Esophagus mucosa (tissue), 1 donor: ENCODE measurements around the gene SYT6. TPM values are rescaled to one million over a fixed set of nuclear protein-coding genes. Genes with fewer than 3 reads are reported as not detected.
A peak's percentile ranks its signal among the peaks of the same experiment; 100 is the strongest.

ENCODE experiments used
- ATAC-seq: fragments of 200-7000 bp; cut with Tn5 transposase; one replicate; pipeline ENCODE4 v1.9.1; 2020
- total RNA-seq: library from RNA; stranded (reverse); gene quantifications from one replicate; pipeline ENCODE4 v1.2.4, GENCODE V29; 2023
- donor health status: DM: yes; HTN: yes; CAD: no.

SYT6 gene
- total RNA-seq, 1 donor from 2014 or later = not detected

DNA sequence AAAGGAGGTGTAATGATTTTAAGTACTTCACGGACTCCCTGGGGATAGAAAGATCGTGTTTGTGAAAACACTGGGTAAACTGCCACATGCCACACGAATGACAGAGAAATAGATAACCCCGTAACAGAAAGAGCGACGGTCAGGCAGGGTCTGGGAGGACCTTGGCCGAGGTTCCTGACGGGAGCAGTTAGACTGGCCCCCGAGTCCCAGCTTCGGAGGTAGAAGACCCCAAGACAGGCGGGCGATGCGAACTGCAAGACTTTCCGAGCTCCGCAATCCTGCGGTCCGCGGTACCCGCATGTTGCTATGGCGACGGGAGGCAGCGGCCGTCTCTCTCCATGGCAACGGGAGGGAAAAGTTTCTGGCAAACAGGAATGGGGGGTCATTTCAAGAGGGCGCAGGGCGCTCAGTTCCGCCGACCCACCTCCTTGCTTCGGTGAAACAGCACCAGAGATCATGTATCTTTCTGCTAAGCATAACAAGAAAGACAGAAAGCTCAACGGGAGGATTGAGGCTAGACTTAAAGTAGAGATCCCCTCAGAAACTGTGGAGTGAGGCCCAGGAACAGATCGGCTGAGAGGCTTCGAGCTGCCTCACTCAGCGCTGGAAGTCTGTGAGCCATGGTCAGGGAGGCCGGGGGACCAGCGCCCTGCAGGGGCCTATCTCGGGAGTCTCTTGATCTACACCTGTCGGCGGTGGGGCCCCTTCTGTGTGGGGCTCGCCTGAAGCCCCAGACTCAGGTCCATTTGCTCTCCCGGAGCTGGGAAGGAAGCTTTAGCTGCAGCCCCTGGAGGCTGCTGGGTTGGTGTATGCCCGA lies 685 bp upstream of the SYT6 start:
- ATAC-seq = no peak

- peak; percentile 60 for ATAC-seq
Observed at GRCh38 chr1:114152508-114153260, 985 bp downstream of the SYT6 start.

DNA sequence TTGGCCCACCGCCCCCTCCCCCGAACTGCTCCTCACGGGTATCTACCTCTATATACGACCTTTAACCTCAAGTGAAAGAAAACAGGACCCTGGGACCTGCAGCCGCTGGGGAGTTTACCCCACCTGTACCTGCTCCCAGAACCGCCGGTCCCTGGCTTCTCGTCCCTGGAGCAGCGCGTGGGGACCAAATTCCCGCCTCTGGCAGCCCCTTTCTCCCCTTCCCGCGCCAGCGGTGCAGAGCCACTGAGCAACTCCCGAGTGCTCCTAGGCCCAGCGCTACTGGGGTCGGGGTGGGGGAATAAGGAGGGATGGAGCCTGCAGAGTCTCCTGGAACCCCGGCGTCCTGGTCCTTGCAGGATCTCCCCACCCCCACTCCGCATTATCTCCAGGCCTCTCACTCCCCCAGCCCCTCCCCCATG lies 1.6 kb downstream of the SYT6 start:
- ATAC-seq = no peak

GRCh38 chr1:114150016-114150415 lies 3.7 kb downstream of the SYT6 start:
- no peak for ATAC-seq

DNA sequence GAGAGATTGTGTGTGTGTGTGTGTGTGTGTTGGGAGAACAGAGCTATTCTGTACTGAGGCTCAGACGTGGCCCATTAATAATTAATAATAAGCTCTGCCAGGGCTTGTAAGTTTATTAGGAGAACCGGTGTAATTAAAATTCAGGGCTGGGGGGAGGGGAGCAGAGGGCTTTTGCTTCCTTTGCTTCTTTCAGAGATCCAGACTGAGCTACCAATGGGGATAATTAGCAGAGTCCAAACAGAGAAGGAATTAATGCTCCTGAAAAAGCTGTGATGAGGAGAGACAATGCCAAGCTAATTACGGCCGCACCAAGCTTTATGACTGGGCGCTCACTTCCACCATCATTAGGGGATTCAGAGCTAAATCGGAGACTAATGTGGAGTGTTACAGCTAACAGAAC lies 4.5 kb downstream of the SYT6 start:
- no peak for ATAC-seq

- no peak for ATAC-seq
Observed at GRCh38 chr1:114145504-114146151, 8.0 kb downstream of the SYT6 start.

DNA sequence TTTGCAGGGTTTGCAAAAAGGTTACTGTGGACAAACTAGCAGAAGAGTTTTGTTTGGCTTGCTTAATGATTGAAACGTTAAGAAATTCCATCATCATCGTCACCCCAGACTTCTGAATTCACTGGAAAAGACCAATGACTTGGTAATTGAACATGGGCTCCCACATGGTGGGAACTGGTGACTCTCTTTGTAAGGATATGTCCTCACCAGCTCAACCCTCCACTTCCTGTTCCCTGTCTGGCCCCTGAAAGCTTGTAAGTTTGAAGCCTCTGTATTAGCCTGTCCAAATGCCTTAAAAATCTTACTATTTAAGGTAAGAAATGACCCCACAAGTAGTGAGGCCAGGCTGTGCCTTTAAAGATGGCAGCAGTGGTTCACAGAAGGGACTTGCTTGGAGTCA lies 9.7 kb downstream of the SYT6 start:
- ATAC-seq = no peak

DNA sequence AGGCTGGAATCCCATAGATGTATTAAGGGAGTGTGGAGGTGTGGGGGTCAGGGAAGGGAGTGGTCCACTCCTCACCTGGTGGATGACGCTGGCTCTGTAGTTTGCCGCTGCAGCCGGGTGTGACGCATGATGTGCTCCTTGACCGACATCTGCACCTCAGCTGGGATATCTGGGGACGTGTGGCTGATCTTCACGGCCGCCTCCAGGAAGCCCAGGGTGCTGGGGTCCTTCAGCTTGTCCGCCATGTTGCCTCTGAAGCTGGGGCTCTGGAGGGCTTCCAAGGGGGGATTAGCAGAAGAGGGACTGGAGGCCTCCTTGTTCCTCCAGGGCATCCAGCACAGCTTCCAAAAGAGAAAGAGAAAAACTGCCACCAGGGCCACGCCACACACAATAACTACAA lies 14.1 kb downstream of the SYT6 start:
- ATAC-seq = no peak

- ATAC-seq = no peak
Observed at GRCh38 chr1:114137497-114137896, 16.2 kb downstream of the SYT6 start.

- ATAC-seq = no peak
Observed at GRCh38 chr1:114135786-114136185, 17.9 kb downstream of the SYT6 start.

DNA sequence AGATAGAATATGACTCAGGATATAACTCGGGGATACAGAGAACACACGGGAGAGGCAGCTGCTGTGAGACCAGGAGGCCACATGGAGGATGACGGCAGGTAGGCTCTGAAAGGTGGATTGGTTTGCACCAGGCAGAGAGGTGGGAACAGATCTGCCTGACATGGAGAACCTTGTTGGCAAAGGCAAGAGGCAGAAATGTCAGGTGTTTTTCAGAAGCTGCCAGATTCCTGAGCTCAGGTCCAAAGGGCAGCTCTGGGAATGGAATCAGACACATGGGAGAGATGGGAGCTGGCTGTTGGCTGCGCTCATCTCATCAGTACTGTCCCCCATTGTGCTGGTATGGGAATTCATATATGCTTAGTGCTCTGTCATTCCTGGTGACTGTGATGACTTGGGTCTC lies 19.2 kb downstream of the SYT6 start:
- ATAC-seq = no peak

GRCh38 chr1:114133129-114133528 lies 20.5 kb downstream of the SYT6 start:
- ATAC-seq = no peak

- no peak for ATAC-seq
Observed at GRCh38 chr1:114131526-114132220, 22.0 kb downstream of the SYT6 start.

GRCh38 chr1:114130846-114131525 lies 22.7 kb downstream of the SYT6 start:
- ATAC-seq = no peak

DNA sequence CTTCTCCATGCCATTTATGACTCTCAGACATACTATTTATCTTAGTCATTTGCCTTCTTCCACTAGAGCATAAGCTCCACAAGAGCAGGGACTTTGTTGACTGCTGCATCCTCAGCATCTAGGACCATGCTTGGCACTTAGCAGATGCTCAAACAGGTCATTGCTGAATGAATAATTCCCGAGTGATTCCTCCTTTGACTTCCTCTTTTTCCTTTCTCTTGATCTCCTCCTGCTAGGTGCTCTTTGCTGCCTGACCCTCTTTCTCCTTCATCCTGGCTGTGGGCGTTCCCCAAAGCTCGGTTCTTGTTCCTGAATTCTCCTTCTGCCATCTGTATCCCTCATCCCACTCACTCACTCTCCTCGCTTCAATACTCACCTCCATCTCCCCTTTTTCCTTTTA lies 23.5 kb downstream of the SYT6 start:
- no peak for ATAC-seq

DNA sequence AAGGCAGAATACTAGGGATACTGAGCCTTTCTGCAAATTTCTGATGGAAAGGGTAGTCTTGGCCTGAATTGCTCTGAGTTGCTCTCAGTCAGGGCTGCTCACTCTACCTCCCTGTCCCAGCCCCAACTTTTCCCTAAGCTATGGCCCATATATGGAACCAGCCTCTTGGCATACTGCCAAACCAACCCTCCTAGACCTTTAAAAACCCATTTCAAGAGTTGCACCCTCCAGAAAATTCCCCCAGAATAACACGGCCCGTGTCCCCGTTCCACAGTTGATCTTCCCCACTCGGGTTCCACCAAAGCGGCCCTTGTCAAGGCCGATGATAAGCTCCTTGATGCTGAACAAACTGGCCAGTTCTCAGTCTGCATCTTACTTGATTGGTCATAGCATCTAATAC lies 25.4 kb downstream of the SYT6 start:
- no peak for ATAC-seq

GRCh38 chr1:114126261-114127095 lies 27.2 kb downstream of the SYT6 start:
- ATAC-seq = no peak

DNA sequence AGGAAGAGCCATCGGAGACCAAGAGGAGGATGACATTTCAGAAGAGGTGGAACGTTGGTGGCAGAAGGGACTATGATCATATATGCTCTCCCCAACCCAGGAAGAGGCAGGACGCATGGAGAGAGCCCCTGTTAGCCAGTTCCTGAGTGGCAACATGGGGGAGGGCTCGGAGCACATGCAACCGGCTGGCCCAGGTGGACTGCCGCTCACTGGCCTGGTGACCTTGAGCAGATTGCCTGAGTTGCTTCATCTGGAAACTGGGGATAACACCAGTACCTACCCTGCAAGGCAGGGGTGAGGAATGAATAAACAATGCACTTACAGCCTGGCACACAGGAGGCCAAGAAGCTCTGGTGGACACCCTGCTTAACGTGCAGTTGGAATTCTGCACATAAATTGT lies 29.0 kb downstream of the SYT6 start:
- no peak for ATAC-seq

DNA sequence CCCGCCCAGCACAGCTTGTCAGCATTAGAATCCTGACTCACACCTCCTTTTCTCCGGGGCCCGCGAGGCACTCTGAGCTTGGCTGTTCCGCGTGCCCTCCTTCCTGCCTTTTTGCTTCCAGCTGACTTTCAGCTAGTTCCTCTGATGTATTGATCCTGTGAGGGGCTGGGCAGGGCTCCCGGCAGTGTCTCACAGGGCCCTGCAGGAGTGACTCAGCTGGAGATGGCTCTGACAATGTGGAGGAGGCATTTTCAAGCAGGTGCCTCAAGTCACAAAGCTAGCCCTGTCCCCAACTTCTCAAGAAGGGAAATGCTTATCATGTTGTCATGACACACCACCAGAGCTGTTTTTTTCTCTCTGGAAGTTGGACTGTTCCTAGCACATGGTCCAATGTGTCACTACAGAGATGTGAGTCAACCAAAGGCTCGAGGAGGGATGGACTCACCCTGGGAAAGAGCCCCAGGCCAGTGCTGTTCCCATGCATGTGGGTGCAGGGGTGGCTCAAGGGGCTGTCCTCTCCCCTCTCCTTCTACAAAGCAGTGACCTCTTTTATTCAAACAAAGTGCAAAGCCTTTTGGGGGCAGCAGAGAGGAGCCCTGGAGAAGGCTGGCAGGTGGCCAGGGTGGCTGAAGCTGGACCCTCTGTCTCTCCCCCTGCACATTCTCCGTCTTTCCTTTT lies 30.6 kb downstream of the SYT6 start:
- ATAC-seq = peak; percentile 83

DNA sequence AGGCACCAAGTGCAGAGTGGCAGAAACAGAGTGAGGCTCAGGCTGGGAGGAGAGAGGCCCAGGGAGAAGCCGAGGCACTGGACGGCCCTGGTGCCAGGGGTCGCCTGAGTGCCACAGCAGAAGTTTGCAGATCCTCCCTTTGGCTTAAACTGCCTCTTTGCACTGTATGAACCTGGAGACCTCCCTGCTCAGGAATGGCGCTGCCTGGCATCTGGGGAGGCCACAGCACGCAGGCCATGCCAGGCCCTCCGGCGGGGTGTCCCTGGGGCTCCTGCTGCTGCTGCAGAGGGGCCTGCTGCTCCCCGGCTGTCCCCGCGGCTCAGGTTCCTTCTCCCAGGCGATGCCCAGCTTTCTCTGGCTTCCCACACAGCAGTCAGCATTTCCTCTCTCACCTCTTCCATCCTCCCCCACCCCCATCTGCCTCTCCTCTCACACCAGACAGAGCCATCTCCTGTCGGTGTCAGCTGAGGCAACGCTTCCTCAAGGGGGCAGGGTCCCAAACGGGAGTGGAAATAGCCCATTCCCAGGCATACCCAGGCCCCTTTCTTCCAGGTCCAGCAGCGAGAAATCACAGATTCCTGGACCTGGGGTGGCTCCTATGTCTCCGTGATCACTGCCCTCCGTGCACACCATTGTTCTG lies 35.2 kb downstream of the SYT6 start:
- no peak for ATAC-seq
